GM21360 (cell line): ENCODE measurements around the gene CNTFR.

Source experiments
- ATAC-seq: cut with Tn5 transposase; IDR thresholded peaks from one replicate; pipeline ENCODE4 v1.9.1; 2021; ENCODE audit warnings: mild to moderate bottlenecking, moderate library complexity; ENCODE audit not compliant: unreplicated experiment

CNTFR gene

GRCh38 chr9:34573599-34574325 lies 15.8 kb downstream of the CNTFR start:
- ATAC-seq = no peak

- no peak for ATAC-seq
Observed at GRCh38 chr9:34572628-34573027, 16.9 kb downstream of the CNTFR start.

- ATAC-seq = no peak
Observed at GRCh38 chr9:34572092-34572491, 17.4 kb downstream of the CNTFR start.

GRCh38 chr9:34571481-34571810 lies 18.1 kb downstream of the CNTFR start:
- no peak for ATAC-seq

GRCh38 chr9:34570809-34571480 lies 18.6 kb downstream of the CNTFR start:
- ATAC-seq = no peak

- no peak for ATAC-seq
Observed at GRCh38 chr9:34570376-34570775, 19.1 kb downstream of the CNTFR start.

- ATAC-seq = no peak
Observed at GRCh38 chr9:34568774-34569173, 20.8 kb downstream of the CNTFR start.

- no peak for ATAC-seq
Observed at GRCh38 chr9:34568133-34568532, 21.4 kb downstream of the CNTFR start.

GRCh38 chr9:34566972-34567371 lies 22.6 kb downstream of the CNTFR start:
- ATAC-seq = no peak

- ATAC-seq = no peak
Observed at GRCh38 chr9:34566322-34566721, 23.2 kb downstream of the CNTFR start.

GRCh38 chr9:34565856-34566255 lies 23.7 kb downstream of the CNTFR start:
- no peak for ATAC-seq

- no peak for ATAC-seq
Observed at GRCh38 chr9:34564617-34565016, 24.9 kb downstream of the CNTFR start.

GRCh38 chr9:34563262-34563661 lies 26.3 kb downstream of the CNTFR start:
- no peak for ATAC-seq

GRCh38 chr9:34562135-34562745 lies 27.3 kb downstream of the CNTFR start:
- ATAC-seq = no peak

- no peak for ATAC-seq
Observed at GRCh38 chr9:34560599-34561214, 28.8 kb downstream of the CNTFR start.

GRCh38 chr9:34559624-34560455 lies 29.7 kb downstream of the CNTFR start:
- no peak for ATAC-seq

GRCh38 chr9:34558919-34559623 lies 30.5 kb downstream of the CNTFR start:
- no peak for ATAC-seq

GRCh38 chr9:34558364-34558763 lies 31.2 kb downstream of the CNTFR start:
- no peak for ATAC-seq

- ATAC-seq = no peak
Observed at GRCh38 chr9:34557426-34558321, 31.9 kb downstream of the CNTFR start.
